IMR-90 (cell line): ENCODE measurements around the gene TSPEAR. TPM values are rescaled to one million over a fixed set of nuclear protein-coding genes. Genes with fewer than 3 reads are reported as not detected.

Experiments used
- ATAC-seq: fragments of 200-7000 bp; cut with Tn5 transposase; 2 replicates; pipeline ENCODE4 v1.9.1; 2020; ENCODE audit warnings: low read depth, mild to moderate bottlenecking, moderate library complexity
- BruUV-seq: library from RNA; stranded (reverse); fragments of 400-500 nt; replicated peaks from 2 replicates; lab custom pipeline; 2021; lab: Mats Ljungman, UMichigan
- CTCF ChIA-PET: fragments of 300-600 bp; formaldehyde crosslinking; extraction: SDS; loops from one replicate; lab custom pipeline; 2021; ENCODE audit warnings: antibody characterized with exemption; lab: Yijun Ruan, JAX
- POLR2A ChIA-PET: fragments of 300-600 bp; sonication (Branson Sonifier 250); formaldehyde crosslinking; loops from one replicate; lab custom pipeline; 2022; ENCODE audit warnings: antibody characterized with exemption; ENCODE audit not compliant: unreplicated experiment; lab: Charles Lee
- DNase-seq: peaks from one replicate; pipeline ENCODE4 v3.0.0; 2013
- H2AFZ ChIP-seq: replicated peaks from 2 replicates; pipeline ENCODE3; 2013; ENCODE audit warnings: low read length, mild to moderate bottlenecking; ENCODE audit not compliant: poor library complexity
- H2AK5ac ChIP-seq: 2 replicates; pipeline ENCODE4 v1.6.1; 2013; ENCODE audit warnings: low read depth, low read length, inconsistent platforms
- H2AK9ac ChIP-seq: replicated peaks from 2 replicates; pipeline ENCODE3; 2013; ENCODE audit warnings: mild to moderate bottlenecking, low read depth, low read length, moderate library complexity; ENCODE audit not compliant: poor library complexity
- H2BK120ac ChIP-seq: 2 replicates; pipeline ENCODE4 v1.6.1; 2013; ENCODE audit warnings: low read depth, low read length, inconsistent platforms
- H2BK15ac ChIP-seq: 3 replicates; pipeline ENCODE4 v1.6.1; 2013; ENCODE audit warnings: low read depth, low read length, inconsistent platforms
- H2BK20ac ChIP-seq: 2 replicates; pipeline ENCODE4 v1.6.1; 2013; ENCODE audit warnings: low read depth, mild to moderate bottlenecking, inconsistent platforms, low read length, moderate library complexity
- H2BK5ac ChIP-seq: 2 replicates; pipeline ENCODE4 v1.6.1; 2013; ENCODE audit warnings: mild to moderate bottlenecking, low read depth, low read length, inconsistent platforms; ENCODE audit not compliant: poor library complexity, severe bottlenecking
- H3K14ac ChIP-seq: replicated peaks from 2 replicates; pipeline ENCODE4 v1.6.1; 2013; ENCODE audit warnings: low read depth, low read length, inconsistent platforms
- H3K18ac ChIP-seq: 2 replicates; pipeline ENCODE4 v1.6.1; 2013; ENCODE audit warnings: low read depth, low read length, control low read depth
- H3K23ac ChIP-seq: 2 replicates; pipeline ENCODE4 v1.6.1; 2013; ENCODE audit warnings: low read depth, low read length, inconsistent platforms
- H3K27ac ChIP-seq: 2 replicates; pipeline ENCODE4 v1.5.1; 2013; ENCODE audit warnings: mild to moderate bottlenecking, control low read depth, low read length; ENCODE audit not compliant: insufficient read depth
- H3K27me3 ChIP-seq: 2 replicates; pipeline ENCODE4 v1.6.1; 2013; ENCODE audit warnings: low read length; ENCODE audit not compliant: control insufficient read depth, insufficient read depth
- H3K36me3 ChIP-seq: 2 replicates; pipeline ENCODE4 v1.6.1; 2013; ENCODE audit warnings: low read length, mixed read lengths; ENCODE audit not compliant: control insufficient read depth, insufficient read depth
- H3K4ac ChIP-seq: 2 replicates; pipeline ENCODE4 v1.6.1; 2013; ENCODE audit warnings: low read depth, low read length, inconsistent platforms
- H3K4me1 ChIP-seq: 2 replicates; pipeline ENCODE4 v1.6.1; 2013; ENCODE audit warnings: low read length, mixed read lengths; ENCODE audit not compliant: control insufficient read depth, insufficient read depth
- H3K4me2 ChIP-seq: 2 replicates; pipeline ENCODE4 v1.6.1; 2013; ENCODE audit warnings: low read depth, mild to moderate bottlenecking, control low read depth, low read length, moderate library complexity
- H3K4me3 ChIP-seq: 2 replicates; pipeline ENCODE4 v1.5.1; 2013; ENCODE audit warnings: low read depth, mild to moderate bottlenecking, control low read depth, low read length, moderate library complexity; ENCODE audit not compliant: insufficient read depth
- H3K56ac ChIP-seq: 2 replicates; pipeline ENCODE4 v1.6.1; 2013; ENCODE audit warnings: low read length, inconsistent platforms; ENCODE audit not compliant: insufficient read depth; ENCODE audit errors: extremely low read depth
- H3K79me1 ChIP-seq, 2 experiments: 2 replicates each; pipeline ENCODE4 v1.6.1; 2013; ENCODE audit warnings: low read length in 2 of 2, inconsistent platforms in 1 of 2, low read depth in 1 of 2
- H3K9ac ChIP-seq: 2 replicates; pipeline ENCODE4 v1.6.1; 2013; ENCODE audit warnings: low read depth, low read length, control low read depth
- H3K9me1 ChIP-seq: 2 replicates; pipeline ENCODE4 v1.6.1; 2013; ENCODE audit warnings: low read length, inconsistent platforms; ENCODE audit not compliant: insufficient read depth
- H3K9me3 ChIP-seq: 2 replicates; pipeline ENCODE4 v1.6.1; 2013; ENCODE audit warnings: low read length; ENCODE audit not compliant: control insufficient read depth, insufficient read depth
- H4K20me1 ChIP-seq: 2 replicates; pipeline ENCODE4 v1.6.1; 2013; ENCODE audit warnings: low read length, inconsistent platforms; ENCODE audit not compliant: insufficient read depth
- H4K5ac ChIP-seq: 2 replicates; pipeline ENCODE4 v1.6.1; 2013; ENCODE audit warnings: mild to moderate bottlenecking, low read depth, low read length, control low read depth
- H4K8ac ChIP-seq, 2 experiments: 2 replicates each; pipeline ENCODE4 v1.6.1; 2013; ENCODE audit warnings: low read depth in 2 of 2, low read length in 2 of 2, control low read depth in 1 of 2, inconsistent platforms in 1 of 2
- H4K91ac ChIP-seq: 2 replicates; pipeline ENCODE4 v1.6.1; 2013; ENCODE audit warnings: low read depth, low read length, inconsistent platforms; ENCODE audit not compliant: insufficient read depth
- FOS ChIP-seq: fragments of 150-350 bp; IDR thresholded peaks from 2 replicates; pipeline ENCODE4 v1.6.1; 2016; ENCODE audit warnings: low read depth, low read length
- MAFK ChIP-seq: IDR thresholded peaks from 2 replicates; pipeline ENCODE4 v1.6.1; 2012; ENCODE audit warnings: low read depth, low read length, improper control_type of control experiment
- NFE2L2 ChIP-seq: fragments of 150-350 bp; IDR thresholded peaks from 2 replicates; pipeline ENCODE4 v1.6.1; 2016; ENCODE audit warnings: low read depth, mild to moderate bottlenecking, low read length
- POLR2A ChIP-seq: IDR thresholded peaks from 2 replicates; pipeline ENCODE4 v1.6.1; 2012; ENCODE audit warnings: mild to moderate bottlenecking, low read depth, low read length
- RFX5 ChIP-seq: IDR thresholded peaks from 2 replicates; pipeline ENCODE4 v1.8.0; 2012; ENCODE audit warnings: low read depth, mild to moderate bottlenecking, low read length, moderate library complexity
- WGBS, 2 experiments: methylation state at CpG; one replicate each; pipeline versions ENCODE4 v1.1.5 to v1.1.7; 2013; ENCODE audit warnings: missing lambda C conversion rate in 2 of 2; ENCODE audit not compliant: insufficient read length in 1 of 2; ENCODE audit errors: extremely low coverage in 2 of 2; 5-methylcytosine and 5-hydroxymethylcytosine counted together
- dilution Hi-C: fragments of 300-500 bp; cut with HindIII; formaldehyde crosslinking; loops from one replicate; pipeline ENCODE4 v1.14.3; 2018; ENCODE audit warnings: low sequenced_read_pairs; ENCODE audit not compliant: unreplicated experiment
- in situ Hi-C: fragments of 300-500 bp; cut with MboI; formaldehyde crosslinking; loops from 3 replicates; pipeline ENCODE4 v1.14.3; 2019; ENCODE audit warnings: low sequenced_read_pairs, inconsistent platforms, mixed read lengths
- intact Hi-C: fragments of 100-400 bp; cut with micrococcal nuclease; formaldehyde crosslinking; loops from 2 replicates; pipeline ENCODE4 v1.10.0; 2022
- polyA plus RNA-seq, 3 experiments: library from polyadenylated mRNA; depleted of rRNA; stranded (reverse); fragments of >200 nt; gene quantifications; 2 replicates each; pipeline ENCODE4 v1.2.3, GENCODE V29; 2012; ENCODE audit warnings: low replicate concordance in 1 of 3
- total RNA-seq: library from RNA; depleted of rRNA; stranded (reverse); fragments of >200 nt; gene quantifications from 2 replicates; pipeline ENCODE4 v1.2.3, GENCODE V29; 2012
- TF ChIP-seq, protein P1 (sequence below): fragments of 150-350 bp; IDR thresholded peaks from 2 replicates; pipeline ENCODE4 v1.6.1; 2016; ENCODE audit warnings: low read depth, mild to moderate bottlenecking, low read length, moderate library complexity, borderline replicate concordance

Gene TSPEAR
- total and polyA plus RNA-seq, 2 of the 4 experiments (the other 2 are of a cell fraction), result not detected

DNA sequence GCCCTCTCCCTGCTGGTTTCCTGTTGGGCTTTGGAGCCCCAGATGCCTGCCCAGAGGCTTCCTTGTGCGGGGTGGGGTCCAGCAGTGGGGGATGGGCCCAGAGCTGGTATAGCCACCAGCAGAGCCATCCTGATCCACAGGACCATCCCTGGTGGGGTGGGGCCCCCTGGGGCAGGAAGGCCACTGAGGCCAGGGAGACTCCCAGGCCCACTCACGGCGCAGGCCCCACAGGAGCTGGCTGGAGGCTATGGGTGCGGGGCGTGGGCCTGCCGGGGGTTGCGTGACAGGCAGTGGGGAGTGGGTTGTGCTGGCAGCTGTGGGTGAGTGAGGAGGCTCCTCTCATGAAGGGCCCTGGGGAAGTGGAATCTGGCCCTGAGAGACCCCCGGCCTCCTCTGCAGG is 250.4 kb downstream of the TSPEAR start:
- Histone ChIP-seq H3K4me3 (no peak overlapping the region), H3K56ac (no peak overlapping the region), H3K9ac (no peak overlapping the region), H2AFZ (no peak overlapping the region), H3K9me3 (no peaks in the 10 kb centered on the region), H3K27ac (no peak overlapping the region), H4K91ac (no peak overlapping the region), H3K27me3 (no peaks in the 10 kb centered on the region; the same call in 1 of the 2 replicates), H3K4me1 (no peaks in the 10 kb centered on the region), H4K8ac (no peak overlapping the region), H2BK5ac (no peak overlapping the region), H3K4ac (no peak overlapping the region), H4K20me1 (no peaks in the 10 kb centered on the region), H3K9me1 (no peaks in the 10 kb centered on the region), H4K5ac (no peak overlapping the region), H3K36me3 (no peaks in the 10 kb centered on the region), H2BK120ac (no peak overlapping the region), H2BK20ac (no peak overlapping the region), H2AK9ac (no peak overlapping the region), H3K14ac (no peak overlapping the region), H2BK15ac (no peak overlapping the region), H3K4me2 (no peak overlapping the region), H3K79me1 (no peaks in the 10 kb centered on the region), H2AK5ac (no peak overlapping the region), H3K23ac (no peak overlapping the region), H3K18ac (no peak overlapping the region)
- no TSS peak for BruUV-seq
- 90% methylated on average over 7 of the region's 8 CpGs; no CpG with 5 or more reads in 1 of the 2 experiments for WGBS, 2 experiments
- intact Hi-C loops (no loop called here), dilution Hi-C loops (no loop called here), in situ Hi-C loops (no loop called here)
- DNase-seq (no peak), ATAC-seq (no peak)
- POLR2A ChIA-PET, result no interaction called here
- CTCF ChIA-PET, result no interaction called here
- TF ChIP-seq MAFK (no peak), FOS (no peak), POLR2A (no peak), RFX5 (no peak), NFE2L2 (no peak)
- TF ChIP-seq, protein P1, sequence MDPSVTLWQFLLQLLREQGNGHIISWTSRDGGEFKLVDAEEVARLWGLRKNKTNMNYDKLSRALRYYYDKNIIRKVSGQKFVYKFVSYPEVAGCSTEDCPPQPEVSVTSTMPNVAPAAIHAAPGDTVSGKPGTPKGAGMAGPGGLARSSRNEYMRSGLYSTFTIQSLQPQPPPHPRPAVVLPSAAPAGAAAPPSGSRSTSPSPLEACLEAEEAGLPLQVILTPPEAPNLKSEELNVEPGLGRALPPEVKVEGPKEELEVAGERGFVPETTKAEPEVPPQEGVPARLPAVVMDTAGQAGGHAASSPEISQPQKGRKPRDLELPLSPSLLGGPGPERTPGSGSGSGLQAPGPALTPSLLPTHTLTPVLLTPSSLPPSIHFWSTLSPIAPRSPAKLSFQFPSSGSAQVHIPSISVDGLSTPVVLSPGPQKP, result no peak
